GM23248 (cell line): Measurements from ENCODE around the gene ACSS3. TPM values are rescaled to one million over a fixed set of nuclear protein-coding genes. Genes with fewer than 3 reads are reported as not detected.

Source experiments
- DNase-seq: peaks from one replicate; pipeline ENCODE4 v3.0.0-alpha.2; 2015
- H2AFZ ChIP-seq: fragments of 200-600 bp; sonication (generic); 2 replicates; pipeline ENCODE4 v1.6.1; 2016; ENCODE audit warnings: antibody characterized with exemption
- H3F3A ChIP-seq: fragments of 200-600 bp; sonication (generic); 2 replicates; pipeline ENCODE4 v1.6.1; 2016; ENCODE audit warnings: mild to moderate bottlenecking, antibody characterized with exemption, mixed run types; ENCODE audit not compliant: insufficient read depth
- H3K27ac ChIP-seq: fragments of 200-600 bp; sonication (generic); 2 replicates; pipeline ENCODE4 v1.5.1; 2016; ENCODE audit warnings: mild to moderate bottlenecking
- H3K27me3 ChIP-seq: fragments of 200-600 bp; sonication (generic); replicated peaks from 2 replicates; pipeline ENCODE4 v1.6.1; 2016; ENCODE audit warnings: mild to moderate bottlenecking; ENCODE audit not compliant: insufficient read depth
- H3K36me3 ChIP-seq: fragments of 200-600 bp; sonication (generic); 2 replicates; pipeline ENCODE4 v1.6.1; 2016; ENCODE audit warnings: low read depth, mild to moderate bottlenecking
- H3K4me1 ChIP-seq: fragments of 200-600 bp; sonication (generic); 2 replicates; pipeline ENCODE4 v1.6.1; 2016; ENCODE audit warnings: mild to moderate bottlenecking; ENCODE audit not compliant: insufficient read depth
- H3K4me2 ChIP-seq: fragments of 200-600 bp; sonication (generic); one replicate; pipeline ENCODE4 v1.6.1; 2016; ENCODE audit warnings: mild to moderate bottlenecking; ENCODE audit not compliant: unreplicated experiment
- H3K4me3 ChIP-seq: fragments of 200-600 bp; sonication (generic); 2 replicates; pipeline ENCODE4 v1.5.1; 2016; ENCODE audit warnings: mild to moderate bottlenecking
- H3K79me2 ChIP-seq: fragments of 200-600 bp; sonication (generic); 2 replicates; pipeline ENCODE4 v1.6.1; 2016; ENCODE audit warnings: mild to moderate bottlenecking; ENCODE audit not compliant: insufficient read depth
- H3K9ac ChIP-seq: fragments of 200-600 bp; sonication (generic); 2 replicates; pipeline ENCODE4 v1.6.1; 2016; ENCODE audit warnings: mild to moderate bottlenecking
- H3K9me2 ChIP-seq: fragments of 200-600 bp; sonication (generic); 2 replicates; pipeline ENCODE4 v1.6.1; 2016; ENCODE audit warnings: mixed run types, mild to moderate bottlenecking, moderate library complexity; ENCODE audit not compliant: insufficient read depth
- H3K9me3 ChIP-seq: fragments of 200-600 bp; sonication (generic); one replicate; pipeline ENCODE4 v1.6.1; 2017; ENCODE audit warnings: low read depth
- H4K20me1 ChIP-seq: fragments of 200-600 bp; sonication (generic); 2 replicates; pipeline ENCODE4 v1.6.0; 2016; ENCODE audit not compliant: insufficient read depth
- EZH2 ChIP-seq: fragments of 200-600 bp; sonication (generic); IDR thresholded peaks from 2 replicates; pipeline ENCODE4 v1.6.1; 2018; ENCODE audit warnings: antibody characterized with exemption, mild to moderate bottlenecking; ENCODE audit not compliant: insufficient read depth, poor library complexity, severe bottlenecking
- EZH2phosphoT487 ChIP-seq: fragments of 200-600 bp; sonication (generic); IDR thresholded peaks from 2 replicates; pipeline ENCODE4 v1.6.1; 2018; ENCODE audit warnings: antibody characterized with exemption, moderate library complexity, mild to moderate bottlenecking, low read depth; ENCODE audit not compliant: insufficient read depth
- WGBS, 2 experiments: methylation state at CpG; one replicate each; pipeline ENCODE4 v1.1.6; 2015 to 2017; ENCODE audit warnings: low lambda C conversion rate in 2 of 2, low coverage in 1 of 2; ENCODE audit errors: missing lambda C conversion rate in 2 of 2; 5-methylcytosine and 5-hydroxymethylcytosine counted together
- in situ Hi-C: fragments of 300-500 bp; cut with MboI; formaldehyde crosslinking; loops from 2 replicates; pipeline ENCODE4 v1.15.0; 2020
- polyA plus RNA-seq: library from polyadenylated mRNA; unstranded; fragments of >200 nt; fragmentation: Nextera tagmentation; extraction: Ambion mirVana; gene quantifications from 2 replicates; pipeline ENCODE4 v1.2.1, GENCODE V29; 2016
- total RNA-seq: library from RNA; depleted of rRNA; stranded (reverse); fragments of >200 nt; shearing (Covaris generic); gene quantifications from 2 replicates; pipeline ENCODE4 v1.2.3, GENCODE V29; 2014

The ACSS3 gene
- total and polyA plus RNA-seq, 2 experiments from 2014 or later: 1.5 to 1.9 TPM

- H3K4me1 ChIP-seq: peaks cover 17% of the 10 kb centered on the region
- no peaks in the 10 kb centered on the region for H3K27me3 ChIP-seq
- H3K36me3 ChIP-seq: no peaks in the 10 kb centered on the region
- in situ Hi-C loops: no loop called here
- no peaks in the 10 kb centered on the region for H3K9me2 ChIP-seq
- no peak overlapping the region for H3K4me3 ChIP-seq
- 0 out of 2 replicates have a peak, but pooled peaks cover 5% of the 10 kb centered on the region for H3F3A ChIP-seq
- no peak for DNase-seq
- no peak overlapping the region for H3K9ac ChIP-seq
- no peaks in the 10 kb centered on the region for H3K79me2 ChIP-seq
- no peak for TF ChIP-seq EZH2
- TF ChIP-seq EZH2phosphoT487: no peak
- WGBS, 2 experiments: 85 to 88% methylated on average over 3 of the region's 3 CpGs
- H3K9me3 ChIP-seq: no peaks in the 10 kb centered on the region
- H3K27ac ChIP-seq: no peak overlapping the region
- H3K4me2 ChIP-seq: no peak overlapping the region
- H2AFZ ChIP-seq: no peak overlapping the region
- no peaks in the 10 kb centered on the region for H4K20me1 ChIP-seq
Measured at GRCh38 chr12:81168445-81168844, 90.6 kb downstream of the ACSS3 start.

GRCh38 chr12:81170072-81170471, 92.2 kb downstream of the ACSS3 start:
- no peaks in the 10 kb centered on the region for H3K9me2 ChIP-seq
- H3F3A ChIP-seq: 0 out of 2 replicates have a peak, but pooled peaks cover 5% of the 10 kb centered on the region
- DNase-seq: peak; percentile 46
- H3K4me1 ChIP-seq: peaks cover 17% of the 10 kb centered on the region
- H3K9me3 ChIP-seq: no peaks in the 10 kb centered on the region
- in situ Hi-C loops: no loop called here
- no peak for TF ChIP-seq EZH2
- TF ChIP-seq EZH2phosphoT487: no peak
- no peak overlapping the region for H3K27ac ChIP-seq
- no peak overlapping the region for H3K9ac ChIP-seq
- 0 out of 2 replicates have a peak overlapping the region, but pooled peaks have one; percentile 4 for H2AFZ ChIP-seq
- peak overlapping the region; percentile 0 for H3K4me2 ChIP-seq
- no peaks in the 10 kb centered on the region for H4K20me1 ChIP-seq
- no peaks in the 10 kb centered on the region for H3K36me3 ChIP-seq
- H3K79me2 ChIP-seq: no peaks in the 10 kb centered on the region
- H3K4me3 ChIP-seq: no peak overlapping the region
- no peaks in the 10 kb centered on the region for H3K27me3 ChIP-seq

- Histone ChIP-seq H3K4me3 (no peak overlapping the region), H3K27ac (no peak overlapping the region), H4K20me1 (no peaks in the 10 kb centered on the region), H3K36me3 (no peaks in the 10 kb centered on the region), H3K9ac (no peak overlapping the region), H3K4me2 (no peak overlapping the region), H3K9me3 (peaks cover 7% of the 10 kb centered on the region), H3K79me2 (no peaks in the 10 kb centered on the region), H3F3A (0 out of 2 replicates have a peak, but pooled peaks cover 5% of the 10 kb centered on the region), H2AFZ (no peak overlapping the region), H3K4me1 (peaks cover 12% of the 10 kb centered on the region), H3K27me3 (no peaks in the 10 kb centered on the region), H3K9me2 (no peaks in the 10 kb centered on the region)
- no peak for TF ChIP-seq EZH2phosphoT487
- no peak for TF ChIP-seq EZH2
- no peak for DNase-seq
- 63 to 78% methylated on average over 2 of the region's 2 CpGs for WGBS, 2 experiments
- in situ Hi-C loops: no loop called here
Measured at GRCh38 chr12:81172851-81173250, 95.0 kb downstream of the ACSS3 start.

- Histone ChIP-seq H4K20me1 (no peaks in the 10 kb centered on the region), H3F3A (0 out of 2 replicates have a peak, but pooled peaks cover 3% of the 10 kb centered on the region), H2AFZ (no peak overlapping the region), H3K4me1 (peaks cover 9% of the 10 kb centered on the region), H3K27me3 (no peaks in the 10 kb centered on the region), H3K27ac (no peak overlapping the region), H3K79me2 (no peaks in the 10 kb centered on the region), H3K9me2 (no peaks in the 10 kb centered on the region), H3K9ac (no peak overlapping the region), H3K36me3 (no peaks in the 10 kb centered on the region), H3K4me3 (no peak overlapping the region), H3K4me2 (no peak overlapping the region), H3K9me3 (peaks cover 7% of the 10 kb centered on the region)
- DNase-seq: no peak
- WGBS, 2 experiments: 77% methylated on average over 4 of the region's 4 CpGs
- no peak for TF ChIP-seq EZH2
- no peak for TF ChIP-seq EZH2phosphoT487
- in situ Hi-C loops: no loop called here
Measured at GRCh38 chr12:81174664-81175063, 96.8 kb downstream of the ACSS3 start.

- H3K4me1 ChIP-seq: no peaks in the 10 kb centered on the region
- peak; percentile 51 for DNase-seq
- in situ Hi-C loops: no loop called here
- no peaks in the 10 kb centered on the region for H3K27me3 ChIP-seq
- H3K4me3 ChIP-seq: no peak overlapping the region
- 75 to 81% methylated on average over 1 of the region's 1 CpG for WGBS, 2 experiments
- H3K36me3 ChIP-seq: no peaks in the 10 kb centered on the region
- peaks cover 7% of the 10 kb centered on the region for H3K9me3 ChIP-seq
- no peak for TF ChIP-seq EZH2phosphoT487
- no peak for TF ChIP-seq EZH2
- no peak overlapping the region for H3K9ac ChIP-seq
- no peaks in the 10 kb centered on the region for H3F3A ChIP-seq
- H3K9me2 ChIP-seq: no peaks in the 10 kb centered on the region
- H2AFZ ChIP-seq: no peak overlapping the region
- no peaks in the 10 kb centered on the region for H3K79me2 ChIP-seq
- no peaks in the 10 kb centered on the region for H4K20me1 ChIP-seq
- no peak overlapping the region for H3K4me2 ChIP-seq
- H3K27ac ChIP-seq: no peak overlapping the region
Measured at GRCh38 chr12:81176796-81177195, 98.9 kb downstream of the ACSS3 start.
